HCT116 (cell line): ENCODE data around the gene PHF10. TPM values are rescaled to one million over a fixed set of nuclear protein-coding genes. Genes with fewer than 3 reads are reported as not detected.

Source experiments
- ATAC-seq: fragments of 200-7000 bp; cut with Tn5 transposase; 2 replicates; pipeline ENCODE4 v1.9.1; 2020; ENCODE audit warnings: mild to moderate bottlenecking, moderate library complexity
- BruUV-seq: library from RNA; stranded (reverse); fragments of 400-500 nt; replicated peaks from 2 replicates; lab custom pipeline; 2021; lab: Mats Ljungman, UMichigan
- CTCF ChIA-PET: fragments of 300-600 bp; sonication (Branson Sonifier 250); formaldehyde crosslinking; loops from one replicate; lab custom pipeline; 2021; ENCODE audit warnings: antibody characterized with exemption; lab: Charles Lee
- POLR2A ChIA-PET: fragments of 300-600, 350-600 bp; sonication (Branson Sonifier 250); formaldehyde crosslinking; loops from one replicate; lab custom pipeline; 2021; ENCODE audit warnings: antibody characterized with exemption; lab: Charles Lee
- RAD21 ChIA-PET, 2 experiments: fragments of 300-600 bp; sonication (Branson Sonifier 250); formaldehyde crosslinking; loops; one replicate each; lab custom pipeline; 2023; ENCODE audit warnings: low total read pairs in 2 of 2; ENCODE audit not compliant: uncharacterized antibody in 2 of 2, unreplicated experiment in 2 of 2, low non-redundant PET in 1 of 2; lab: Charles Lee
- DNase-seq: peaks from one replicate; pipeline ENCODE4 v3.0.0-alpha.2; 2010; ENCODE audit warnings: low read depth, low spot score
- H2AFZ ChIP-seq: fragments of 200-600 bp; shearing (Covaris generic), sonication (generic); 2 replicates; pipeline ENCODE4 v1.6.1; 2017; ENCODE audit warnings: low read depth, mixed run types, mixed read lengths, antibody characterized with exemption, low read length; ENCODE audit not compliant: poor library complexity, severe bottlenecking
- H3K27ac ChIP-seq: 2 replicates; pipeline ENCODE4 v1.5.1; 2012; ENCODE audit warnings: low read depth, low read length
- H3K27me3 ChIP-seq: fragments of 200-600 bp; sonication (generic); 2 replicates; pipeline ENCODE4 v1.6.1; 2016; ENCODE audit warnings: mixed run types, low read length, mixed read lengths; ENCODE audit not compliant: insufficient read depth
- H3K36me3 ChIP-seq, 2 experiments: fragments of 200-500 bp in 1 of 2; fragments of 200-600 bp in 1 of 2; sonication (Bioruptor generic) in 1 of 2; sonication (generic) in 1 of 2; 2 replicates each; pipeline versions ENCODE4 v1.5.1 to v1.6.1; 2014 to 2016; ENCODE audit warnings: low read length in 2 of 2, inconsistent platforms in 1 of 2, mixed read lengths in 1 of 2, mixed run types in 1 of 2; ENCODE audit not compliant: insufficient read depth in 2 of 2, control insufficient read depth in 1 of 2
- H3K4me1 ChIP-seq, 2 experiments: fragments of 200-600 bp in 1 of 2; sonication (generic) in 1 of 2; 2 replicates each; pipeline versions ENCODE4 v1.5.1 to v1.6.1; 2012 to 2017; ENCODE audit warnings: low read length in 2 of 2, inconsistent platforms in 1 of 2, mild to moderate bottlenecking in 1 of 2, mixed read lengths in 1 of 2, mixed run types in 1 of 2, moderate library complexity in 1 of 2; ENCODE audit not compliant: insufficient read depth in 2 of 2, control insufficient read depth in 1 of 2
- H3K4me2 ChIP-seq: fragments of 200-600 bp; sonication (generic); 2 replicates; pipeline ENCODE4 v1.6.1; 2017; ENCODE audit warnings: mixed run types, low read length, mixed read lengths
- H3K4me3 ChIP-seq, 2 experiments: fragments of 200-600 bp in 1 of 2; sonication (generic) in 1 of 2; replicated peaks in 1 of 2; 2 replicates each; pipeline ENCODE4 v1.5.1; 2011 to 2016; ENCODE audit warnings: low read length in 2 of 2, control low read depth in 1 of 2, low read depth in 1 of 2, mild to moderate bottlenecking in 1 of 2, mixed read lengths in 1 of 2, mixed run types in 1 of 2
- H3K79me2 ChIP-seq: fragments of 200-600 bp; sonication (generic); 2 replicates; pipeline ENCODE4 v1.6.1; 2017; ENCODE audit warnings: mild to moderate bottlenecking, mixed run types, low read length, moderate library complexity, mixed read lengths; ENCODE audit not compliant: insufficient read depth
- H3K9ac ChIP-seq: fragments of 200-600 bp; sonication (generic); 2 replicates; pipeline ENCODE4 v1.6.1; 2016; ENCODE audit warnings: low read length, mixed read lengths
- H3K9me2 ChIP-seq: fragments of 200-600 bp; sonication (generic), shearing (Covaris generic); 2 replicates; pipeline ENCODE4 v1.6.1; 2017; ENCODE audit warnings: mixed run types, mild to moderate bottlenecking, moderate library complexity; ENCODE audit not compliant: insufficient read depth
- H3K9me3 ChIP-seq, 2 experiments: fragments of 200-500 bp in 1 of 2; fragments of 200-600 bp in 1 of 2; sonication (Bioruptor generic) in 1 of 2; sonication (generic) in 1 of 2; 2 replicates each; pipeline ENCODE4 v1.6.1; 2014 to 2017; ENCODE audit warnings: low read length in 2 of 2, mixed read lengths in 2 of 2, inconsistent platforms in 1 of 2, low read depth in 1 of 2, mild to moderate bottlenecking in 1 of 2, mixed run types in 1 of 2, moderate library complexity in 1 of 2; ENCODE audit not compliant: control insufficient read depth in 1 of 2, insufficient read depth in 1 of 2
- H4K20me1 ChIP-seq: fragments of 200-600 bp; sonication (generic), shearing (Covaris generic); 2 replicates; pipeline ENCODE4 v1.6.1; 2017; ENCODE audit warnings: mixed run types, mild to moderate bottlenecking, moderate library complexity; ENCODE audit not compliant: insufficient read depth
- CBX3 ChIP-seq: IDR thresholded peaks from 2 replicates; pipeline ENCODE4 v1.6.1; 2012; ENCODE audit warnings: low read depth
- CEBPB ChIP-seq: IDR thresholded peaks from 2 replicates; pipeline ENCODE4 v1.6.1; 2012; ENCODE audit warnings: low read depth
- EZH2 ChIP-seq: fragments of 200-600 bp; sonication (generic); IDR thresholded peaks from 2 replicates; pipeline ENCODE4 v1.6.1; 2017; ENCODE audit warnings: antibody characterized with exemption, mixed run types
- FOSL1 ChIP-seq: IDR thresholded peaks from 2 replicates; pipeline ENCODE4 v1.6.1; 2012; ENCODE audit warnings: low read depth
- JUND ChIP-seq: IDR thresholded peaks from 2 replicates; pipeline ENCODE4 v1.6.1; 2012
- POLR2A ChIP-seq: IDR thresholded peaks from 2 replicates; pipeline ENCODE4 v1.7.0; 2011; ENCODE audit warnings: borderline replicate concordance; ENCODE audit not compliant: insufficient read depth, insufficient read length; ENCODE audit errors: extremely low read depth
- REST ChIP-seq: IDR thresholded peaks from 2 replicates; pipeline ENCODE4 v1.6.1; 2012; ENCODE audit warnings: low read depth
- YY1 ChIP-seq: IDR thresholded peaks from 2 replicates; pipeline ENCODE4 v1.6.1; 2011; ENCODE audit warnings: low read length, low read depth, moderate library complexity, mild to moderate bottlenecking; ENCODE audit not compliant: insufficient replicate concordance; ENCODE audit errors: extremely low read depth
- ZNF274 ChIP-seq: fragments of 200-500 bp; sonication (Bioruptor generic); IDR thresholded peaks from 2 replicates; pipeline ENCODE4 v1.6.1; 2014; ENCODE audit warnings: mild to moderate bottlenecking, low read depth, low read length, inconsistent platforms
- intact Hi-C: fragments of 100-400 bp; cut with micrococcal nuclease; formaldehyde crosslinking; loops from 2 replicates; pipeline ENCODE4 v1.10.0; 2022
- total RNA-seq: library from RNA; stranded (reverse); gene quantifications from one replicate; pipeline ENCODE4 v1.2.1, GENCODE V29; 2021; ENCODE audit not compliant: unreplicated experiment
- TF ChIP-seq, protein P1 (sequence below): IDR thresholded peaks from 2 replicates; pipeline ENCODE4 v1.6.1; 2012
- TF ChIP-seq, protein P2 (sequence below), 3 experiments: fragments of 200-600 bp in 1 of 3; sonication (generic) in 1 of 3; IDR thresholded peaks in 2 of 3; conservative IDR thresholded peaks in 1 of 3; 2 replicates each; pipeline ENCODE4 v1.5.1; 2012 to 2017; ENCODE audit warnings: low read depth in 2 of 3, low read length in 2 of 3, antibody characterized with exemption in 1 of 3, borderline replicate concordance in 1 of 3, control low read depth in 1 of 3, mild to moderate bottlenecking in 1 of 3, mixed read lengths in 1 of 3, mixed run types in 1 of 3, moderate library complexity in 1 of 3; ENCODE audit not compliant: insufficient read depth in 1 of 3

The PHF10 gene
- total RNA-seq, 1 experiment from 2014 or later, result 45.5 TPM

DNA sequence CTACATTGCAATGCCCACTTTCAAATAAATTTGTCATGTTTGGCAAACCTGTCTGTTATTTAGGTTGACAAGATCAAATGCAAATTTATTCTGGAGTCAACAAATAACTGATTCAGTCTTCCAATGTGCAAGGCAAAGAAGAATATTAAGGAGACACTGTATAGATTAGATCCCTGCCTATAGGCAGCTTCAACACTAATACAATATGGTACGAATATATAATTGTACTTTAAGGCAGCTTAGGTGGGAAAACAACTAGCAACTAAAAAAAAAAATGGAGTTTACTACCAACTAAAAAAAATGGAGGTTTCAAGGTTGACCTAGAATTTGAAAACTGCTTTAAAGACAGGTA is 1.7 kb upstream of the PHF10 start:
- Histone ChIP-seq H3K4me1 (peaks cover 19 to 27% of the 10 kb centered on the region in 2 experiments), H3K9me2 (no peaks in the 10 kb centered on the region), H3K27ac (no peak overlapping the region), H3K4me3 (no peak overlapping the region), H3K9ac (no peak overlapping the region), H3K27me3 (no peaks in the 10 kb centered on the region), H3K9me3 (no peaks in the 10 kb centered on the region), H4K20me1 (0 out of 2 replicates have a peak, but pooled peaks cover 4% of the 10 kb centered on the region), H3K79me2 (peaks cover 25% of the 10 kb centered on the region), H3K4me2 (no peak overlapping the region), H2AFZ (no peak overlapping the region), H3K36me3 (no peaks in the 10 kb centered on the region)
- DNase-seq (no peak), ATAC-seq (no peak)
- no TSS peak for BruUV-seq
- intact Hi-C loops, result no loop called here
- no peak for TF ChIP-seq CEBPB
- TF ChIP-seq, protein P1, sequence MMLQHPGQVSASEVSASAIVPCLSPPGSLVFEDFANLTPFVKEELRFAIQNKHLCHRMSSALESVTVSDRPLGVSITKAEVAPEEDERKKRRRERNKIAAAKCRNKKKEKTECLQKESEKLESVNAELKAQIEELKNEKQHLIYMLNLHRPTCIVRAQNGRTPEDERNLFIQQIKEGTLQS, result no peak
- no peak for TF ChIP-seq YY1
- no peak for TF ChIP-seq FOSL1
- no peak for TF ChIP-seq JUND
- no peak for TF ChIP-seq EZH2
- no peak for TF ChIP-seq ZNF274
- TF ChIP-seq, protein P2, sequence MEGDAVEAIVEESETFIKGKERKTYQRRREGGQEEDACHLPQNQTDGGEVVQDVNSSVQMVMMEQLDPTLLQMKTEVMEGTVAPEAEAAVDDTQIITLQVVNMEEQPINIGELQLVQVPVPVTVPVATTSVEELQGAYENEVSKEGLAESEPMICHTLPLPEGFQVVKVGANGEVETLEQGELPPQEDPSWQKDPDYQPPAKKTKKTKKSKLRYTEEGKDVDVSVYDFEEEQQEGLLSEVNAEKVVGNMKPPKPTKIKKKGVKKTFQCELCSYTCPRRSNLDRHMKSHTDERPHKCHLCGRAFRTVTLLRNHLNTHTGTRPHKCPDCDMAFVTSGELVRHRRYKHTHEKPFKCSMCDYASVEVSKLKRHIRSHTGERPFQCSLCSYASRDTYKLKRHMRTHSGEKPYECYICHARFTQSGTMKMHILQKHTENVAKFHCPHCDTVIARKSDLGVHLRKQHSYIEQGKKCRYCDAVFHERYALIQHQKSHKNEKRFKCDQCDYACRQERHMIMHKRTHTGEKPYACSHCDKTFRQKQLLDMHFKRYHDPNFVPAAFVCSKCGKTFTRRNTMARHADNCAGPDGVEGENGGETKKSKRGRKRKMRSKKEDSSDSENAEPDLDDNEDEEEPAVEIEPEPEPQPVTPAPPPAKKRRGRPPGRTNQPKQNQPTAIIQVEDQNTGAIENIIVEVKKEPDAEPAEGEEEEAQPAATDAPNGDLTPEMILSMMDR (IDR thresholded peaks at IDR 0.05 in 2 of 3, conservative IDR thresholded peaks at IDR 0.05 in 1 of 3; ENCODE audit: borderline replicate concordance in 1 of 3, insufficient read depth in 1 of 3, low read depth in 2 of 3, low read length in 2 of 3), result no peak
- no peak for TF ChIP-seq CBX3
- no peak for TF ChIP-seq REST
- no peak for TF ChIP-seq POLR2A
- POLR2A ChIA-PET, result no interaction called here
- CTCF ChIA-PET, result no interaction called here
- RAD21 ChIA-PET, result no interaction called here
